CD14-positive monocyte (primary cell): ENCODE data around the gene COL9A3. TPM values are rescaled to one million over a fixed set of nuclear protein-coding genes. Genes with fewer than 3 reads are reported as not detected.

Experiments used
- DNase-seq, 3 donors: peaks; one replicate each; pipeline ENCODE4 v3.0.0-alpha.2; 2011 to 2022
- H2AFZ ChIP-seq: 2 replicates; pipeline ENCODE4 v1.6.0; 2012; ENCODE audit warnings: mild to moderate bottlenecking, low read depth, low read length, inconsistent platforms; ENCODE audit not compliant: insufficient read depth, poor library complexity, severe bottlenecking
- H3K27ac ChIP-seq, 2 donors: 1 replicate in 1 of 2; 2 replicates in 1 of 2; pipeline ENCODE4 v1.5.1; 2012 to 2013; ENCODE audit warnings: low read length in 2 of 2, control low read depth in 1 of 2, inconsistent platforms in 1 of 2, low read depth in 1 of 2, mild to moderate bottlenecking in 1 of 2
- H3K27me3 ChIP-seq, 2 donors: one replicate each; pipeline versions ENCODE4 v1.6.0 to v1.6.1; 2011 to 2013; ENCODE audit warnings: low read length in 2 of 2; ENCODE audit not compliant: control insufficient read depth in 2 of 2, insufficient read depth in 2 of 2
- H3K36me3 ChIP-seq, 2 donors: replicated peaks in 1 of 2; 1 replicate in 1 of 2; 2 replicates in 1 of 2; pipeline versions ENCODE4 v1.5.1 to v1.6.1; 2012 to 2013; ENCODE audit warnings: low read length in 2 of 2, control low read depth in 1 of 2, inconsistent platforms in 1 of 2, mild to moderate bottlenecking in 1 of 2; ENCODE audit not compliant: insufficient read depth in 2 of 2, control insufficient read depth in 1 of 2
- H3K4me1 ChIP-seq, 2 donors: 1 replicate in 1 of 2; 2 replicates in 1 of 2; pipeline versions ENCODE4 v1.5.1 to v1.6.1; 2012 to 2013; ENCODE audit warnings: low read length in 2 of 2, control low read depth in 1 of 2, inconsistent platforms in 1 of 2, mild to moderate bottlenecking in 1 of 2, moderate library complexity in 1 of 2; ENCODE audit not compliant: insufficient read depth in 2 of 2, control insufficient read depth in 1 of 2
- H3K4me2 ChIP-seq: replicated peaks from 2 replicates; pipeline ENCODE3; 2012; ENCODE audit warnings: low read length, moderate library complexity, mild to moderate bottlenecking; ENCODE audit not compliant: poor library complexity, severe bottlenecking; ENCODE audit errors: extremely low read depth
- H3K4me3 ChIP-seq, 3 experiments: fragments of 200-600 bp in 1 of 3; sonication (generic) in 1 of 3; replicated peaks in 1 of 3; 1 replicate in 2 of 3; 2 replicates in 1 of 3; pipeline ENCODE4 v1.5.1; 2011 to 2013; ENCODE audit warnings: low read length in 3 of 3, mild to moderate bottlenecking in 3 of 3, control low read depth in 2 of 3, low read depth in 2 of 3, inconsistent platforms in 1 of 3, moderate library complexity in 1 of 3
- H3K79me2 ChIP-seq: 2 replicates; pipeline ENCODE4 v1.6.0; 2012; ENCODE audit warnings: mild to moderate bottlenecking, control low read depth, inconsistent platforms, low read length, moderate library complexity; ENCODE audit not compliant: insufficient read depth
- H3K9ac ChIP-seq: 2 replicates; pipeline ENCODE4 v1.6.0; 2017; ENCODE audit warnings: low read length, mild to moderate bottlenecking; ENCODE audit not compliant: insufficient read depth, poor library complexity, severe bottlenecking
- H3K9me3 ChIP-seq, 2 donors: replicated peaks in 1 of 2; 1 replicate in 1 of 2; 2 replicates in 1 of 2; pipeline versions ENCODE4 v1.5.1 to v1.6.1; 2012 to 2013; ENCODE audit warnings: low read length in 2 of 2, control low read depth in 1 of 2; ENCODE audit not compliant: control insufficient read depth in 1 of 2, insufficient read depth in 1 of 2
- H4K20me1 ChIP-seq: 2 replicates; pipeline ENCODE4 v1.6.0; 2012; ENCODE audit warnings: mild to moderate bottlenecking, low read length, control low read depth, moderate library complexity; ENCODE audit not compliant: insufficient read depth
- H3K27ac Mint-ChIP-seq, 7 donors: one replicate each; pipeline ENCODE4 v1.8.0; 2020; ENCODE audit warnings: mild to moderate bottlenecking in 7 of 7, mixed read lengths in 7 of 7, moderate library complexity in 6 of 7, inconsistent platforms in 2 of 7
- H3K27me3 Mint-ChIP-seq, 3 donors: one replicate each; pipeline ENCODE4 v1.8.0; 2021 to 2022; ENCODE audit warnings: low read depth in 3 of 3, mild to moderate bottlenecking in 3 of 3, mixed read lengths in 3 of 3, moderate library complexity in 3 of 3, inconsistent platforms in 1 of 3
- H3K36me3 Mint-ChIP-seq, 2 donors: one replicate each; pipeline ENCODE4 v1.8.0; 2020; ENCODE audit warnings: mixed read lengths in 2 of 2, inconsistent platforms in 1 of 2, mild to moderate bottlenecking in 1 of 2
- H3K4me1 Mint-ChIP-seq: one replicate; pipeline ENCODE4 v1.8.0; 2020; ENCODE audit warnings: mild to moderate bottlenecking, mixed read lengths
- H3K4me3 Mint-ChIP-seq, 2 donors: one replicate each; pipeline ENCODE4 v1.8.0; 2020; ENCODE audit warnings: mild to moderate bottlenecking in 2 of 2, mixed read lengths in 2 of 2, moderate library complexity in 1 of 2
- H3K9me3 Mint-ChIP-seq, 7 donors: one replicate each; pipeline ENCODE4 v1.8.0; 2020 to 2022; ENCODE audit warnings: mixed read lengths in 7 of 7, mild to moderate bottlenecking in 6 of 7, moderate library complexity in 6 of 7, inconsistent platforms in 2 of 7
- WGBS: methylation state at CpG from one replicate; pipeline ENCODE4 v1.1.5; 2013; ENCODE audit warnings: missing lambda C conversion rate; ENCODE audit not compliant: insufficient coverage; 5-methylcytosine and 5-hydroxymethylcytosine counted together
- intact Hi-C, 2 donors: fragments of 100-400 bp; cut with micrococcal nuclease; formaldehyde crosslinking; loops; one replicate each; pipeline versions ENCODE4 v1.15.0 to v1.15.1; 2023
- polyA plus RNA-seq, 3 donors: library from polyadenylated mRNA; depleted of rRNA in 1 of 3; unstranded in 2 of 3; stranded (reverse) in 1 of 3; fragments of 300-500 nt in 2 of 3; fragments of >200 nt in 1 of 3; fragmentation: Illumina TruSeq in 2 of 3; gene quantifications; 1 replicate in 2 of 3; 2 replicates in 1 of 3; pipeline ENCODE4 v1.2.3, GENCODE V29; 2012 to 2021
- TF ChIP-seq, protein P1 (sequence below): fragments of 200-600 bp; IDR thresholded peaks from one replicate; pipeline ENCODE4 v1.8.0; 2022; ENCODE audit warnings: antibody characterized with exemption, mild to moderate bottlenecking

Gene COL9A3
- polyA plus RNA-seq, 3 donors, result 1.8 to 4.4 (median 2.6) TPM

DNA sequence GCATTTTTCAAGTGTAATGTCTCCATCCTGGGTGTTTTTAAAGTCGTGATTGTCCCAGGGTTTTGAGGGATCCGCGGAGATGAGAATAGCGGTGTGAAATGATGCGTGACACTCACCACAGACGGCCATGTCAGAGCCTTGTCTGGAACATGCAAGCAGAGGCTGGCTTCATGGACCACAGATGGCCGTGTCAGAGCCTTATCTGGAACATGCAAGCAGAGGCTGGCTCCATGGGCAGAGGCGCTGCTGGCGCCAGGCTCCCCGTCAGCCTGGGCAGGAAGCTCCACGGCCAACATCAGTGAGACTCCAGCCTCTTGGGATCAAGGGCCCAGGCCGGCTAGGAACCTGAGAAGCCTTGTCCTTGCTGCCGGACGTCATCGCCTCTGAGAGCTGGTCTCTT is 28.2 kb upstream of the COL9A3 start:
- intact Hi-C loops, result loop anchor here in 1 of 2 donors (2.0 kb wide), 1 partner anchor 112 kb away; no protein-coding TSS in a partner anchor

DNA sequence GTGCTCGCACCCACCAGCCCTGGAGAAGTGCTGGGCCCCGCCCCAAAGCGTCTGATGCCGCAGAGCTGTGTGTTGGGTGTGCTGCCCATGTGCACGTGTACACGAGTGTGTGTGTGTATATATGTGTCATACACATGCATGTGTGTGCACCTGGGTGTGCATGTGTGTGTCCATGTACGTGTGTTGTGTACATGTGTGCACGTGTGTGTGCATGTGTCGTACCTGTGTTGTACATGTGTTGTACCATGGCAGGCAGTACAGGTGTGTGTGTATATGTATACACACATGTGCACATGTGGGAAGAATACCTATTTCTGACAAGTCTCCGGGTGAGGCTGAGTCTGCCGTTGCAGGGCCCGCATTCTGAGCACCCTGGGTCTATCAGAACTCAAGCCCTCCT is 26.8 kb upstream of the COL9A3 start:
- 91% methylated on average over 7 of the region's 12 CpGs for WGBS
- Histone ChIP-seq H3K9ac (no peak overlapping the region), H3K4me2 (no peak overlapping the region), H4K20me1 (no peaks in the 10 kb centered on the region), H3K4me1 (peaks cover 32 to 45% of the 10 kb centered on the region in 2 donors), H2AFZ (no peak overlapping the region), H3K4me3 (no peak overlapping the region), H3K27me3 (no peaks in the 10 kb centered on the region), H3K27ac (no peak overlapping the region), H3K79me2 (no peaks in the 10 kb centered on the region), H3K9me3 (peaks cover 0 to 13% of the 10 kb centered on the region in 2 donors), H3K36me3 (no peaks in the 10 kb centered on the region)
- H3K4me1 Mint-ChIP-seq, result peaks cover 38% of the 10 kb centered on the region
- TF ChIP-seq, protein P1, sequence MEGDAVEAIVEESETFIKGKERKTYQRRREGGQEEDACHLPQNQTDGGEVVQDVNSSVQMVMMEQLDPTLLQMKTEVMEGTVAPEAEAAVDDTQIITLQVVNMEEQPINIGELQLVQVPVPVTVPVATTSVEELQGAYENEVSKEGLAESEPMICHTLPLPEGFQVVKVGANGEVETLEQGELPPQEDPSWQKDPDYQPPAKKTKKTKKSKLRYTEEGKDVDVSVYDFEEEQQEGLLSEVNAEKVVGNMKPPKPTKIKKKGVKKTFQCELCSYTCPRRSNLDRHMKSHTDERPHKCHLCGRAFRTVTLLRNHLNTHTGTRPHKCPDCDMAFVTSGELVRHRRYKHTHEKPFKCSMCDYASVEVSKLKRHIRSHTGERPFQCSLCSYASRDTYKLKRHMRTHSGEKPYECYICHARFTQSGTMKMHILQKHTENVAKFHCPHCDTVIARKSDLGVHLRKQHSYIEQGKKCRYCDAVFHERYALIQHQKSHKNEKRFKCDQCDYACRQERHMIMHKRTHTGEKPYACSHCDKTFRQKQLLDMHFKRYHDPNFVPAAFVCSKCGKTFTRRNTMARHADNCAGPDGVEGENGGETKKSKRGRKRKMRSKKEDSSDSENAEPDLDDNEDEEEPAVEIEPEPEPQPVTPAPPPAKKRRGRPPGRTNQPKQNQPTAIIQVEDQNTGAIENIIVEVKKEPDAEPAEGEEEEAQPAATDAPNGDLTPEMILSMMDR, result no peak
- peaks cover 12 to 16% (median 15%) of the 10 kb centered on the region in 7 donors for H3K9me3 Mint-ChIP-seq
- peaks cover 7 to 20% of the 10 kb centered on the region in 2 donors for H3K36me3 Mint-ChIP-seq
- H3K27me3 Mint-ChIP-seq, result peaks cover 0 to 4% (median 2%) of the 10 kb centered on the region in 3 donors
- intact Hi-C loops, result loop anchor here (2.0 to 10.0 kb wide), 7 partner anchors 48 to 385 kb away; partner anchors contain the start of genes CABLES2 (in 1 of the 2) and DIDO1 (in 1 of the 2)
- DNase-seq, result no peak
- no peak overlapping the region for H3K27ac Mint-ChIP-seq
- H3K4me3 Mint-ChIP-seq, result no peak overlapping the region

More for the DNA sequence above, 28.2 kb upstream of the COL9A3 start:
- H3K27me3 ChIP-seq, result no peaks in the 10 kb centered on the region
- TF ChIP-seq, protein P1, result no peak
- 86% methylated on average over 15 of the region's 15 CpGs for WGBS
- H3K9ac ChIP-seq, result no peak overlapping the region
- Mint-ChIP-seq H3K4me1 (peaks cover 30% of the 10 kb centered on the region), H3K27me3 (peaks cover 2 to 6% (median 3%) of the 10 kb centered on the region in 3 donors), H3K27ac (peak overlapping the region in 4 of 7 donors; percentile 68 to 99 (median 94)), H3K4me3 (no peak overlapping the region), H3K36me3 (peaks cover 7 to 20% of the 10 kb centered on the region in 2 donors), H3K9me3 (peaks cover 12 to 16% (median 15%) of the 10 kb centered on the region in 7 donors)
- no peak for DNase-seq
- H3K27ac ChIP-seq, result no peak overlapping the region
- H3K9me3 ChIP-seq, result peaks cover 0 to 13% of the 10 kb centered on the region in 2 donors
- H3K36me3 ChIP-seq, result no peaks in the 10 kb centered on the region
- H2AFZ ChIP-seq, result no peak overlapping the region
- peaks cover 21 to 32% of the 10 kb centered on the region in 2 donors for H3K4me1 ChIP-seq
- no peak overlapping the region for H3K4me3 ChIP-seq
- H4K20me1 ChIP-seq, result no peaks in the 10 kb centered on the region
- H3K79me2 ChIP-seq, result no peaks in the 10 kb centered on the region
- no peak overlapping the region for H3K4me2 ChIP-seq
